Large intestine (tissue), 3 donors: ENCODE data around the gene TRDN. TPM values are rescaled to one million over a fixed set of nuclear protein-coding genes. Genes with fewer than 3 reads are reported as not detected.
"Not testable (repeated sequence)": the region's sequence is repeated elsewhere in the genome, so short reads cannot be mapped to it uniquely, and the experiment has no call there.

Experiments used
- DNase-seq, 2 donors: peaks; one replicate each; pipeline versions ENCODE4 v3.0.0 to v3.0.0-alpha.2; 2013
- H3K27ac ChIP-seq: one replicate; pipeline ENCODE4 v1.5.1; 2013; ENCODE audit warnings: low read length
- H3K27me3 ChIP-seq: 2 replicates; pipeline ENCODE4 v1.6.1; 2013; ENCODE audit warnings: low read length; ENCODE audit not compliant: control insufficient read depth, insufficient read depth
- H3K36me3 ChIP-seq: 2 replicates; pipeline ENCODE4 v1.6.1; 2013; ENCODE audit warnings: low read length; ENCODE audit not compliant: control insufficient read depth, insufficient read depth
- H3K4me1 ChIP-seq: one replicate; pipeline ENCODE4 v1.6.1; 2013; ENCODE audit warnings: low read length; ENCODE audit not compliant: control insufficient read depth, insufficient read depth
- H3K4me3 ChIP-seq: one replicate; pipeline ENCODE4 v1.5.1; 2013; ENCODE audit warnings: low read length
- H3K9me3 ChIP-seq: one replicate; pipeline ENCODE4 v1.6.1; 2013; ENCODE audit warnings: mild to moderate bottlenecking, low read depth, low read length, moderate library complexity; ENCODE audit not compliant: control insufficient read depth
- WGBS: methylation state at CpG from one replicate; pipeline ENCODE4 v1.1.5; 2013; ENCODE audit warnings: low lambda C conversion rate; ENCODE audit not compliant: insufficient coverage; 5-methylcytosine and 5-hydroxymethylcytosine counted together
- polyA plus RNA-seq: library from polyadenylated mRNA; unstranded; fragments of 120-200 nt; gene quantifications from one replicate; pipeline ENCODE4 v1.2.1, GENCODE V29; 2013

Gene TRDN
- polyA plus RNA-seq, 1 donor: 0.09 TPM

GRCh38 chr6:123565529-123565928 lies 71.2 kb downstream of the TRDN start:
- WGBS: no CpG with 5 or more reads among the region's 10 CpGs
- Histone ChIP-seq H3K27ac (no peak overlapping the region), H3K27me3 (no peaks in the 10 kb centered on the region), H3K4me1 (no peaks in the 10 kb centered on the region), H3K36me3 (no peaks in the 10 kb centered on the region), H3K4me3 (no peak overlapping the region), H3K9me3 (no peaks in the 10 kb centered on the region)
- DNase-seq: no peak

- Histone ChIP-seq H3K36me3 (no peaks in the 10 kb centered on the region), H3K4me1 (no peaks in the 10 kb centered on the region), H3K27ac (no peak overlapping the region), H3K4me3 (no peak overlapping the region), H3K9me3 (no peaks in the 10 kb centered on the region), H3K27me3 (no peaks in the 10 kb centered on the region)
- no peak for DNase-seq
- WGBS: 76% methylated on average over 3 of the region's 3 CpGs
Observed at GRCh38 chr6:123564361-123564760, 72.4 kb downstream of the TRDN start.

DNA sequence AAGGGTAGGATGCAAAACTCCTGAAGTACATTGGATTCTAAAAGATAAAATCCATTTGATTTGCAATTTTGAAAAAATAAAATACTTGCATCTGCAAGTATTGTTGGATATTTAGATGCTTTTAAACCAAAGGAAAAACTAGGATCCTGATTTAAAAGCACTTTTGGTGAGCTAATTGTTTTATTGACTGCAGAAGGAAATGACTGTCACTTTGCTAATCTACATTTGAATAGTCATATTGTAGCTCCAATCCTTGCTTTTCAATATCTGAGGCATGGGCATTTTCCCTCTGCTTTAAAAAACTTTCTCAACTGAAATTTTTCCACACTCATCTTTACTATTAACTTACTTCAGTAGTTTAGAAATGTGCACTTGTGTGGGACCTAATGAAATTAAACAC lies 74.1 kb downstream of the TRDN start:
- Histone ChIP-seq H3K4me1 (no peaks in the 10 kb centered on the region), H3K27me3 (no peaks in the 10 kb centered on the region), H3K36me3 (no peaks in the 10 kb centered on the region), H3K4me3 (no peak overlapping the region), H3K27ac (no peak overlapping the region), H3K9me3 (no peaks in the 10 kb centered on the region)
- no peak for DNase-seq

DNA sequence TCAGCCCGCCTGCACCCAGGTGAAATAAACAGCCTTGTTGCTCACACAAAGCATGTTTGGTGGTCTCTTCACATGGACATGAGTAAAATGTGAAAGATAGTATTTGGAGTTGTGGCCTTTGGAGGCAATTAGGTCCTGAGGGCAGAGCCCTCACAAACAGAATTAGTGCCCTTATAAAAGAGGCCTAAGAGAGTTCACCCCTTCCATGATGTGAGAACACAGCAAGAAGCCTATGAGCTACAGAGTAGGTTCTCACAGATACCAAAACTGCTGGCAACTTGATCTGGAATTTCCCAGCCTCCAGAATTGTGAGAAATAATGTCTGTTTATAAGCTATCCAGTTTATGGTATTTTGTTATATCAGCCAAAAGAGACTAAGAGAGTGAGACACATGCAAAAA lies 74.5 kb downstream of the TRDN start:
- no CpG with 5 or more reads among the region's 1 CpG for WGBS
- Histone ChIP-seq H3K36me3 (no peaks in the 10 kb centered on the region), H3K4me3 (no peak overlapping the region), H3K27me3 (no peaks in the 10 kb centered on the region), H3K27ac (no peak overlapping the region), H3K4me1 (no peaks in the 10 kb centered on the region), H3K9me3 (no peaks in the 10 kb centered on the region)
- DNase-seq: no peak

- H3K9me3 ChIP-seq, DNase-seq: not testable (repeated sequence)
- 83% methylated on average over 1 of the region's 5 CpGs for WGBS
Observed at GRCh38 chr6:123559816-123560215, 76.9 kb downstream of the TRDN start.

GRCh38 chr6:123557474-123557873 lies 79.3 kb downstream of the TRDN start:
- not testable (repeated sequence) for H3K4me3 ChIP-seq

More at GRCh38 chr6:123559816-123560215, 76.9 kb downstream of the TRDN start:
- not testable (repeated sequence) for H3K4me1 ChIP-seq, H3K4me3 ChIP-seq, H3K27ac ChIP-seq, H3K36me3 ChIP-seq, H3K27me3 ChIP-seq

GRCh38 chr6:123551939-123552707 lies 84.6 kb downstream of the TRDN start:
- H3K27ac ChIP-seq: no peak overlapping the region
- no peaks in the 10 kb centered on the region for H3K9me3 ChIP-seq
- DNase-seq: no peak
- H3K27me3 ChIP-seq: no peaks in the 10 kb centered on the region
- H3K36me3 ChIP-seq: no peaks in the 10 kb centered on the region
- H3K4me3 ChIP-seq: no peak overlapping the region
- 72% methylated on average over 2 of the region's 4 CpGs for WGBS
- no peaks in the 10 kb centered on the region for H3K4me1 ChIP-seq

More at GRCh38 chr6:123557474-123557873, 79.3 kb downstream of the TRDN start:
- H3K4me1 ChIP-seq, H3K9me3 ChIP-seq, H3K27me3 ChIP-seq, H3K36me3 ChIP-seq, H3K27ac ChIP-seq, DNase-seq: not testable (repeated sequence)
- WGBS: 84% methylated on average over 2 of the region's 12 CpGs

GRCh38 chr6:123550052-123550617 lies 86.6 kb downstream of the TRDN start:
- 0% methylated on average over 1 of the region's 2 CpGs for WGBS
- no peaks in the 10 kb centered on the region for H3K4me1 ChIP-seq
- no peak overlapping the region for H3K27ac ChIP-seq
- DNase-seq: no peak
- H3K36me3 ChIP-seq: no peaks in the 10 kb centered on the region
- H3K27me3 ChIP-seq: no peaks in the 10 kb centered on the region
- no peak overlapping the region for H3K4me3 ChIP-seq
- H3K9me3 ChIP-seq: no peaks in the 10 kb centered on the region

- Histone ChIP-seq H3K27me3 (no peaks in the 10 kb centered on the region), H3K27ac (no peak overlapping the region), H3K36me3 (no peaks in the 10 kb centered on the region), H3K4me3 (no peak overlapping the region), H3K9me3 (no peaks in the 10 kb centered on the region), H3K4me1 (no peaks in the 10 kb centered on the region)
- DNase-seq: no peak
Observed at GRCh38 chr6:123549476-123549875, 87.3 kb downstream of the TRDN start.

DNA sequence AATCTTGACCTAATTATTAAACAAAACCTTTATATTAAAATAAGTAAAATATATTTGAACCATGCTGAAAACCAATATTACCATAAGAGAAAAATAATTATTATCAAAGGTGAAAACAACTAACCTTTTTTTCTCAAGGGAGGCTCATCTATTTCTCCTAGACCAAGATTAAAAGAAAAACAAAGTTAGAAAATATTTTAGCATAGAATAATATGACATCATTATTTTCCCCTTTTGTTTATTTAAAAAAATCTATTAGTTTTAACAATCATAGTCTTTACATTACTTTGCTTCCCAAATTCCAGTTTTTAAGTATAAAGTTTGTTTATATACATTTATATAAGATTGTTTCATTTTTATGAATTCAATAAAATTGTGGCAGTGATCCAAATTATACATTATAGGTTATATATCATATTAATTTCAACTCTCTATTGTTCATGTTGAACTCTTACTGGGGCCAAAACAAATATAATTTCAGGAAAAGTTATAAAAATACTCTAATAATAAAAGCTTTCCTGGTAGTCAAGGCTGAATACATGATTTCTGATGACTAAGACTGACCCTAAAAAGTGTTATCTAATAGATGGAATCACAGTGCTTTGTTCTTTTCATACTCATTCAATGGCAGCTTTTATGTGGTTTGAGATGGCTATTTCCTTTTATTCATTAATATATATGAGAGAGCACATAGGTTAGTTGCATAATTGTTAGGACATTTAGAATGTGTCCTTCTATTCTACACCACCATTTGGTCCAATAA lies 89.4 kb downstream of the TRDN start:
- Histone ChIP-seq H3K27ac (no peak overlapping the region), H3K4me1 (no peaks in the 10 kb centered on the region), H3K9me3 (no peaks in the 10 kb centered on the region), H3K4me3 (no peak overlapping the region), H3K27me3 (no peaks in the 10 kb centered on the region), H3K36me3 (no peaks in the 10 kb centered on the region)
- DNase-seq: no peak
